ENCODE results near the gene S100G.

The S100G gene

GRCh38 chrX:16651391-16652024, 1.6 kb downstream of the S100G start:
- DNase-seq: no peak

- no peak for DNase-seq
These were observed 3.5 kb downstream of the S100G start for GRCh38 chrX:16653424-16653823.

- no peak for DNase-seq
These were observed 4.1 kb downstream of the S100G start for GRCh38 chrX:16654093-16654492.

- DNase-seq: no peak
These were observed 8.3 kb downstream of the S100G start for GRCh38 chrX:16658284-16658683.

GRCh38 chrX:16659321-16659720, 9.4 kb downstream of the S100G start:
- no peak for DNase-seq

GRCh38 chrX:16661495-16661894, 11.5 kb downstream of the S100G start:
- DNase-seq: no peak

GRCh38 chrX:16662402-16662801, 12.4 kb downstream of the S100G start:
- DNase-seq: no peak

GRCh38 chrX:16664074-16664473, 14.1 kb downstream of the S100G start:
- DNase-seq: no peak

- no peak for DNase-seq
These were observed 14.7 kb downstream of the S100G start for GRCh38 chrX:16664626-16665025.

GRCh38 chrX:16665089-16665488, 15.1 kb downstream of the S100G start:
- DNase-seq: no peak

- no peak for DNase-seq
These were observed 16.6 kb downstream of the S100G start for GRCh38 chrX:16666541-16666940.

GRCh38 chrX:16671005-16671404, 21.0 kb downstream of the S100G start:
- DNase-seq: no peak

- no peak for DNase-seq
These were observed 28.7 kb downstream of the S100G start for GRCh38 chrX:16678689-16679088.

GRCh38 chrX:16683007-16683664, 33.2 kb downstream of the S100G start:
- DNase-seq: no peak

GRCh38 chrX:16687514-16687913, 37.6 kb downstream of the S100G start:
- DNase-seq: no peak

GRCh38 chrX:16695079-16695676, 45.2 kb downstream of the S100G start:
- peak; percentile 25 for DNase-seq

GRCh38 chrX:16696956-16697355, 47.0 kb downstream of the S100G start:
- no peak for DNase-seq

- no peak for DNase-seq
These were observed 49.4 kb downstream of the S100G start for GRCh38 chrX:16699389-16699788.

GRCh38 chrX:16700734-16701133, 50.8 kb downstream of the S100G start:
- no peak for DNase-seq

- DNase-seq: no peak
These were observed 53.0 kb downstream of the S100G start for GRCh38 chrX:16702700-16703599.
